Middle frontal gyrus (tissue), 1 donor: ENCODE measurements around the gene CCDC18.

Source experiments
- DNase-seq: peaks from one replicate; pipeline ENCODE4 v3.0.0-alpha.2; 2015; ENCODE audit warnings: low spot score; ENCODE audit errors: extremely low spot score

Gene CCDC18

GRCh38 chr1:93302078-93302477, 121.6 kb downstream of the CCDC18 start:
- DNase-seq, result no peak

DNA sequence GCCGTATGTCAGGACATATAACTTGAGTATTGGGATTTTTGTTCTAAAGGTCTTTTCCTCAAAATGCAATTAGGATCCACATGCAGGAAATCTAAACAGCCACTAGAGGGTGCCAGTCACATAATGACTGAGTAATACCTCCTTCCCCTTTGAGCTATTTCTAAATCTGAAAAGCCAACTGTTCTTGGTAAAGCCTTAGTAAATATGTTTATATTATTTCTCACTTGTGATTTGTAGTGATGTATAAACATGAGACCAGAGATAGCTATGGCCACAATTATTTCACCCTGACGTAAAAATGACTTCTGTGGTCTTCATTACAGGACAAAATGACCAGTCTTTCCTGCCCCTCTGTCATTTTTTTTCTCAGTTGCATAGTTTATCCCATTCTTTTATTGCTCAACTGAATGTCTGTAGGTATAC, 124.2 kb downstream of the CCDC18 start:
- peak; percentile 39 for DNase-seq

- no peak for DNase-seq
Measured at GRCh38 chr1:93306920-93307319, 126.4 kb downstream of the CCDC18 start.

DNA sequence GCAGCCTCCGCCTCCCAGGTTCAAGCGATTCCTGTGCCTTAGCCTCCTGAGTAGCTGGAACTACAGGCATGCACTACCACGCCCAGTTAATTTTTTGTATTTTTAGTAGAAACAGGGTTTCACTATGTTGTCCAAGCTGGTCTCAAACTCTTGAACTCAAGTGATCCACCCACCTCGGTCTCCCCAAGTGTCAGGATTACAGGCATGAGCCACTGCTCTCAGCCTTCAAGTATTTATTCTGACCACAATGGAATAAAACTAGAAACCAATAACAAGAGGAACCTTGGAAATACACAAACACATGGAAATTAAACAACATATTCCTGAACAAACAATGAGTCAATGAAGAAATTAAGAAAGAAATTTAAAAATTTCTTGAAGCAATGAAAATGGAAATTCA, 132.5 kb downstream of the CCDC18 start:
- no peak for DNase-seq

DNA sequence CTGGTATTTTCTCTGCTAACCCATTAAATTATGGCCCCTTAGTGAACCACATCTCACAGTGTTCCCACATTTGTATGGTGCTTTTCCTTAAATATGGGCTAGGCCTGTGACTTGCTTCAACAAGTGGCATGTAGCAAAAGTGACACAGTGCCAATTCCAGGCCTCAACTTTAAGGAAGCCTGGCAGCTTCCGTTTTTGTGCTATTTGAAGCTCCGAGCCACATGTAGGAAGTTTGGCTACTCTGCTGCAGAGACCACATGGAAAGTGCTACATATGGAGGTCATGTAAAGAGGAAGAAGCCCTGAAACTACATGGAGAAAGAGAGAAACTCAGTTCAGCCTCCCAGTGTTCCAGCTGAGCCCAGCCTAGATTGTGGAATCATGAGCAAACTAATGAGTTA, 136.7 kb downstream of the CCDC18 start:
- peak; percentile 13 for DNase-seq

- no peak for DNase-seq
Measured at GRCh38 chr1:93317943-93318342, 137.4 kb downstream of the CCDC18 start.

DNA sequence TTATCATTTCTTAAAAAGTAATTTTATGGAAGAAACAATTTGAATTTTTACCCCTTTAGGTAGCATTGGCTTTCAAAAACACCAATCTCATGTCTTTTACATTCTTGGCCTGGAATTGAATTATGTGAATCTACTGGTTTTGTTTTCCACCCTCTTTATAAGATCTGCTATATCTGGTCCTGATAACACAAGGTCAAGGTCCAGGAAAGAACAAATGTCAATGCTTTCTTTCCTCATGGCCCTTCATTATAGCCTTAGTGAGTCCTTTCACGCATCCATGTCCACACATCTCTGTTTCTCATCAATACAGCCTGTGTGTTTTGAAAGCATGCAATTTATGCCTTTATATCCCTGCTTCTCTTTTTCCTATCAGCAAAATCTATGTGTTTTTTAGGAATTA, 141.2 kb downstream of the CCDC18 start:
- DNase-seq, result no peak

DNA sequence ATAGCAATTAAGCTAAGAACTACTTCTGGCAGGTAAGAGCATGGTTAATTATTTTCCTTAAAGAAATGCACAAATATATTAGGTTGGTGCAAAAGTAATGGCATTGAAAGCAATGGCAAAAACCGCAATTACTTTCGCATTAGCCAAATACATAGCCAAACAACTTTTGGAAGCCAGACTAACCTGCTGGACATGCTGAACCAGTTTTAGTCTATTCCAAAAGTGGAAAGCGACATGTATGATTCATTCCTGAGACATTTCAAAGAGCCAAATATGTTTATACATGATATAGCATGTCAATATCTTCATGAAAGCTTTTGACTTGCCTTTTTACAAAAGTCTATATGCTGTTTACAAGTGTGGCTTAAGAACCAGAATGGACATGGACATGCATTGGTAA, 141.8 kb downstream of the CCDC18 start:
- no peak for DNase-seq

DNA sequence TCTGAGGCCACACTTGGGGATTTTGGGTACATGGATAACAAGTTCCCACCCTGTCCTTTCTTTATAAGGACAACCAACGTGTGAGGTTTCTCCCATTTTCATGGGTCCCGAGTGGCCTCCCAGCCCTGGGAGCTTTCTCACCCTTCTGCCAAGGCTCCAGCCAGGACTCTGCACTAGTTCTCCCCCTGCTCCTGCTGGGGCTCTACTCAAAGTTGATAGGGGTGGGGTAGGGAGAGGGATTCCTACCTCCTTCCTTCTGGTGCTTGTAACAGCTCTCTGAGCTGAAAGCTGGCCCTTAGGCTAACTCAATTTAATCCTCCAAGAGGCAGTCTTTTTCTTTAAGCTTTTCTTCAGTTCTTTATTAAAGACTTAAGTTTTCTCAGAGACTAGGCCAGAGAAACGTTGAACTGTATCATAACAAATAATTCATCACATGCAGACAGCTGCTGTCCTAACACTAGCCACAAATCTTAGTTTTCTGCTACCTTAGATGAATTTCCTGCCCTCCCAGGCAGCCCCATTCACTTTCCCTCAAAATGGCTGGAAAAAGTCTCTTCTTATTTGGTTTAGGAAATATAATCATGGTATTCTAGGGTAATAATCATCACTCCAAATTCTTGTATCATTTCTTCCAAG, 142.8 kb downstream of the CCDC18 start:
- no peak for DNase-seq

DNA sequence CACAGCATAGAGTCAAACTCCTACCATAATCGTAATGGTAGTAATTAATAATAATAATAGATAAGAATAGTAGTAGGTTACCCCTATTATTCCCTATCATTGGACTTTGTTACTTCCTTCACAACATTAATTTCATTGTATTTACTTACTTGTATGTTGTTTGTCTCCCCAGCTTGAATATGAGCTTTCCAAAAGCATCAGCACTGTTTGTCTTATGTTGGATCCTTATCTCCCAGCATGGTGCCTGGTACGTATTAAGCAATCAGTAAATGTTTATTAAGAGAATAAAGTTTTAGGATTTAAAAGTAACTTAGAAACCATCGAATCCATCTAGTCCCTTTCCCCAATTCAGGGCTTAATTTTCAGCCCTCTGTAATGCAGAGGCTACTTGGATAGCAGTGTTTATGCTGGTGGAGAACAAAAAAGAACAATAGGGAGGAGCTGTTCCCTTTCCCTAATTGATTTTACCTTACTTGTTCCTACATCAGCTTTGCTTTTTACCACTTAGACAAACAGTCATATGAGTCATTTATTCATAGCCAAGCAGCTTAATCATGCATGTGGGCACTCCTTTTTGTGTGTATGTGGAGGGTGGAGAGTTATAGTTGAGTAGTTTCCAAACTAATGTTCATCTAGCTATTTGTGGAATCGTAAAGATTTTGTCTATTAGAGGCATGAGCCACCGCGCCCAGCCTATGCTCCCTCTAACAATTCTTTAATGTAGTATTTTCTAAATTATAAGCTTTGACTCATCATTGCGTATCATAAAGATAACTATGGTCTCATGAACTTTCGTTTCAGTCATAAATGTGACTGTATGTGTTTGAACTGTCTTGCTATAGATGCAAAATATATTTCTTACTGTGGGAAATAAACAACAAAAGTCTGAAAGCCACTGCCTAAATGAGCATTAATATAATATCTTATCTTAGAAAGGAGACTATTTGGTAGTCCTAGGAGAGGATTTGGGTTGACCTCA, 144.3 kb downstream of the CCDC18 start:
- no peak for DNase-seq
